NCI-H2107 (cell line): ENCODE data around the gene ARSH.
"Not testable (repeated sequence)": the region's sequence is repeated elsewhere in the genome, so short reads cannot be mapped to it uniquely, and the experiment has no call there.

ENCODE experiments used
- DNase-seq: peaks from one replicate; lab custom pipeline; 2025; lab: John Stamatoyannopoulos, UW

Gene ARSH

GRCh38 chrX:3044196-3044595 is 37.9 kb downstream of the ARSH start:
- DNase-seq = no peak

GRCh38 chrX:3044671-3045070 is 38.3 kb downstream of the ARSH start:
- DNase-seq = no peak

GRCh38 chrX:3046253-3047240 is 40.2 kb downstream of the ARSH start:
- DNase-seq = no peak

GRCh38 chrX:3050523-3051175 is 44.3 kb downstream of the ARSH start:
- not testable (repeated sequence) for DNase-seq

GRCh38 chrX:3052860-3053259 is 46.5 kb downstream of the ARSH start:
- DNase-seq = no peak

GRCh38 chrX:3066555-3066954 is 60.2 kb downstream of the ARSH start:
- no peak for DNase-seq

- no peak for DNase-seq
Measured at GRCh38 chrX:3075959-3076358, 69.6 kb downstream of the ARSH start.

- DNase-seq = no peak
Measured at GRCh38 chrX:3076416-3076991, 70.2 kb downstream of the ARSH start.
